ENCODE measurements around the gene ELN.

GRCh38 chr7:74069086-74069541, 41.1 kb downstream of the ELN start:
- TF ChIP-seq CTCF (IDR thresholded peaks at IDR 0.05; ENCODE audit: extremely low read depth in 1 of 2, insufficient read depth in 1 of 2, low read depth in 1 of 2, low read length in 2 of 2) (no peak), EZH2 (IDR thresholded peaks at IDR 0.05; ENCODE audit: borderline replicate concordance, low read depth, low read length, severe bottlenecking) (no peak), POLR2A (IDR thresholded peaks at IDR 0.05; ENCODE audit: low read depth, low read length) (no peak), GATA2 (IDR thresholded peaks at IDR 0.05; ENCODE audit: insufficient read depth, insufficient read length, low read depth, low read length) (no peak), POLR2AphosphoS5 (IDR thresholded peaks at IDR 0.05; ENCODE audit: insufficient read depth, low read depth, low read length) (no peak), MAX (IDR thresholded peaks at IDR 0.05; ENCODE audit: insufficient read depth, insufficient read length) (no peak)

Data from endothelial cell of umbilical vein (primary cell).